ENCODE data around the gene DRD3.

The DRD3 gene

GRCh38 chr3:114206342-114206741 lies 27.5 kb upstream of the DRD3 start:
- no peaks in the 10 kb centered on the region for H3K36me3 ChIP-seq (ENCODE audit: control insufficient read depth in 1 of 2, insufficient read depth in 2 of 2, low read length in 2 of 2)
- no peak overlapping the region for H3K4me3 ChIP-seq (ENCODE audit: low read depth, low read length)
- no peak overlapping the region for H2BK5ac ChIP-seq (ENCODE audit: low read depth, low read length, poor library complexity)
- no peak overlapping the region for H4K8ac ChIP-seq (ENCODE audit: low read depth, low read length)
- H4K12ac ChIP-seq (ENCODE audit: low read depth, low read length): no peak overlapping the region
- H2AK5ac ChIP-seq (ENCODE audit: low read length): no peak overlapping the region
- no peak overlapping the region for H3K27ac ChIP-seq (ENCODE audit: low read depth, low read length)
- no peak overlapping the region for H2BK12ac ChIP-seq (ENCODE audit: low read length)
- no peaks in the 10 kb centered on the region for H3K4me1 ChIP-seq (ENCODE audit: control insufficient read depth in 1 of 2, insufficient read depth in 2 of 2, low read length in 2 of 2)
- no CpG with 5 or more reads among the region's 3 CpGs for WGBS (ENCODE audit: extremely low coverage, insufficient coverage, insufficient read length)
- H3K9me3 ChIP-seq (ENCODE audit: insufficient read depth, low read depth, low read length): no peaks in the 10 kb centered on the region
- H2AFZ ChIP-seq (ENCODE audit: insufficient read depth, low read length, poor library complexity): no peak overlapping the region
- no peak overlapping the region for H4K91ac ChIP-seq (ENCODE audit: low read depth, low read length)
- H3K14ac ChIP-seq (ENCODE audit: low read length): no peak overlapping the region
- H3K23ac ChIP-seq (ENCODE audit: low read length): no peak overlapping the region
- H3K79me1 ChIP-seq (ENCODE audit: low read length): no peaks in the 10 kb centered on the region
- no peak overlapping the region for H3K4ac ChIP-seq (ENCODE audit: low read depth, low read length)
- no peaks in the 10 kb centered on the region for H3K79me2 ChIP-seq (ENCODE audit: control insufficient read depth, insufficient read depth, low read length, poor library complexity)
- no peak overlapping the region for H2BK120ac ChIP-seq (ENCODE audit: insufficient read depth, low read length, poor library complexity)
- DNase-seq: no peak
- H3K27me3 ChIP-seq (ENCODE audit: insufficient read depth, low read length): no peaks in the 10 kb centered on the region
- H3K18ac ChIP-seq (ENCODE audit: low read length): no peak overlapping the region
- H3K4me2 ChIP-seq (ENCODE audit: low read length): no peak overlapping the region
- no peak overlapping the region for H3K9ac ChIP-seq (ENCODE audit: low read length)

DNA sequence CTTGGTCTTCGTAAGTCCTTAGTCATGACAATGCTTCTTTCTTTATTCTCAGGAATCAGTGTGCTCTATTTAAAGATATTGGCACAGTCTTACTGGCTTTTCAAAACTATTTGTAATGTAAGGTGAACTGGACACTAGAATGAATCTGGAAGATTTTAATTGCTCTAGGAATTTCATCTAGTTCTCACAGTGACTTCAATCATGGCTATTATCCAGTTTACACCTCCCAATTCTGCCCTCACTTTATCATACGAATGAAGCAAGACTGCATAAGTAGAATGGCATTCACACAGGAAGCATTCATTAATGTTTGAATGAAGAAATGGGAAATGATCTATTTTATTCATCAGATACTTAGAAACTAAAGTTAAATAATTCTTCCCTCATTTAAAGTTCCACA lies 26.7 kb upstream of the DRD3 start:
- Histone ChIP-seq H3K18ac (ENCODE audit: low read length) (no peak overlapping the region), H3K27ac (ENCODE audit: low read depth, low read length) (no peak overlapping the region), H3K79me1 (ENCODE audit: low read length) (no peaks in the 10 kb centered on the region), H2AK5ac (ENCODE audit: low read length) (no peak overlapping the region), H3K4me2 (ENCODE audit: low read length) (no peak overlapping the region), H3K14ac (ENCODE audit: low read length) (no peak overlapping the region), H3K27me3 (ENCODE audit: insufficient read depth, low read length) (no peaks in the 10 kb centered on the region), H3K36me3 (ENCODE audit: control insufficient read depth in 1 of 2, insufficient read depth in 2 of 2, low read length in 2 of 2) (no peaks in the 10 kb centered on the region), H3K4me1 (ENCODE audit: control insufficient read depth in 1 of 2, insufficient read depth in 2 of 2, low read length in 2 of 2) (no peaks in the 10 kb centered on the region), H4K12ac (ENCODE audit: low read depth, low read length) (no peak overlapping the region), H2BK12ac (ENCODE audit: low read length) (no peak overlapping the region), H2BK120ac (ENCODE audit: insufficient read depth, low read length, poor library complexity) (no peak overlapping the region), H4K91ac (ENCODE audit: low read depth, low read length) (no peak overlapping the region), H2AFZ (ENCODE audit: insufficient read depth, low read length, poor library complexity) (no peak overlapping the region), H2BK5ac (ENCODE audit: low read depth, low read length, poor library complexity) (no peak overlapping the region), H3K9ac (ENCODE audit: low read length) (no peak overlapping the region), H3K79me2 (ENCODE audit: control insufficient read depth, insufficient read depth, low read length, poor library complexity) (no peaks in the 10 kb centered on the region), H4K8ac (ENCODE audit: low read depth, low read length) (no peak overlapping the region), H3K23ac (ENCODE audit: low read length) (no peak overlapping the region), H3K4ac (ENCODE audit: low read depth, low read length) (no peak overlapping the region), H3K9me3 (ENCODE audit: insufficient read depth, low read depth, low read length) (no peaks in the 10 kb centered on the region), H3K4me3 (ENCODE audit: low read depth, low read length) (no peak overlapping the region)
- WGBS (ENCODE audit: extremely low coverage, insufficient coverage, insufficient read length): no CpG with 5 or more reads among the region's 2 CpGs
- DNase-seq: no peak

- H3K27ac ChIP-seq (ENCODE audit: low read depth, low read length): no peak overlapping the region
- no peak overlapping the region for H2AK5ac ChIP-seq (ENCODE audit: low read length)
- H3K79me2 ChIP-seq (ENCODE audit: control insufficient read depth, insufficient read depth, low read length, poor library complexity): no peaks in the 10 kb centered on the region
- DNase-seq: no peak
- H3K14ac ChIP-seq (ENCODE audit: low read length): no peak overlapping the region
- H2BK120ac ChIP-seq (ENCODE audit: insufficient read depth, low read length, poor library complexity): no peak overlapping the region
- no peak overlapping the region for H3K4ac ChIP-seq (ENCODE audit: low read depth, low read length)
- H3K4me3 ChIP-seq (ENCODE audit: low read depth, low read length): no peak overlapping the region
- H3K23ac ChIP-seq (ENCODE audit: low read length): no peak overlapping the region
- H3K9me3 ChIP-seq (ENCODE audit: insufficient read depth, low read depth, low read length): no peaks in the 10 kb centered on the region
- no peaks in the 10 kb centered on the region for H3K36me3 ChIP-seq (ENCODE audit: control insufficient read depth in 1 of 2, insufficient read depth in 2 of 2, low read length in 2 of 2)
- no CpG with 5 or more reads among the region's 1 CpG for WGBS (ENCODE audit: extremely low coverage, insufficient coverage, insufficient read length)
- H4K8ac ChIP-seq (ENCODE audit: low read depth, low read length): no peak overlapping the region
- no peak overlapping the region for H3K4me2 ChIP-seq (ENCODE audit: low read length)
- no peak overlapping the region for H2AFZ ChIP-seq (ENCODE audit: insufficient read depth, low read length, poor library complexity)
- no peaks in the 10 kb centered on the region for H3K4me1 ChIP-seq (ENCODE audit: control insufficient read depth in 1 of 2, insufficient read depth in 2 of 2, low read length in 2 of 2)
- no peaks in the 10 kb centered on the region for H3K79me1 ChIP-seq (ENCODE audit: low read length)
- no peaks in the 10 kb centered on the region for H3K27me3 ChIP-seq (ENCODE audit: insufficient read depth, low read length)
- no peak overlapping the region for H4K91ac ChIP-seq (ENCODE audit: low read depth, low read length)
- H4K12ac ChIP-seq (ENCODE audit: low read depth, low read length): no peak overlapping the region
- H2BK12ac ChIP-seq (ENCODE audit: low read length): no peak overlapping the region
- no peak overlapping the region for H2BK5ac ChIP-seq (ENCODE audit: low read depth, low read length, poor library complexity)
- no peak overlapping the region for H3K18ac ChIP-seq (ENCODE audit: low read length)
- H3K9ac ChIP-seq (ENCODE audit: low read length): no peak overlapping the region
Measured at GRCh38 chr3:114194750-114195149, 15.9 kb upstream of the DRD3 start.

GRCh38 chr3:114192136-114192535 lies 13.3 kb upstream of the DRD3 start:
- Histone ChIP-seq H3K14ac (ENCODE audit: low read length) (no peak overlapping the region), H3K27me3 (ENCODE audit: insufficient read depth, low read length) (no peaks in the 10 kb centered on the region), H3K4me1 (ENCODE audit: control insufficient read depth in 1 of 2, insufficient read depth in 2 of 2, low read length in 2 of 2) (no peaks in the 10 kb centered on the region), H2AK5ac (ENCODE audit: low read length) (no peak overlapping the region), H2AFZ (ENCODE audit: insufficient read depth, low read length, poor library complexity) (no peak overlapping the region), H2BK120ac (ENCODE audit: insufficient read depth, low read length, poor library complexity) (no peak overlapping the region), H3K36me3 (ENCODE audit: control insufficient read depth in 1 of 2, insufficient read depth in 2 of 2, low read length in 2 of 2) (no peaks in the 10 kb centered on the region), H3K4me3 (ENCODE audit: low read depth, low read length) (no peak overlapping the region), H4K91ac (ENCODE audit: low read depth, low read length) (no peak overlapping the region), H3K9me3 (ENCODE audit: insufficient read depth, low read depth, low read length) (no peaks in the 10 kb centered on the region), H3K4me2 (ENCODE audit: low read length) (no peak overlapping the region), H2BK12ac (ENCODE audit: low read length) (no peak overlapping the region), H4K8ac (ENCODE audit: low read depth, low read length) (no peak overlapping the region), H3K23ac (ENCODE audit: low read length) (no peak overlapping the region), H4K12ac (ENCODE audit: low read depth, low read length) (no peak overlapping the region), H3K79me1 (ENCODE audit: low read length) (no peaks in the 10 kb centered on the region), H2BK5ac (ENCODE audit: low read depth, low read length, poor library complexity) (no peak overlapping the region), H3K4ac (ENCODE audit: low read depth, low read length) (no peak overlapping the region), H3K27ac (ENCODE audit: low read depth, low read length) (no peak overlapping the region), H3K79me2 (ENCODE audit: control insufficient read depth, insufficient read depth, low read length, poor library complexity) (no peaks in the 10 kb centered on the region), H3K18ac (ENCODE audit: low read length) (no peak overlapping the region), H3K9ac (ENCODE audit: low read length) (no peak overlapping the region)
- no peak for DNase-seq

- H4K8ac ChIP-seq (ENCODE audit: low read depth, low read length): no peak overlapping the region
- no peak overlapping the region for H4K91ac ChIP-seq (ENCODE audit: low read depth, low read length)
- no peak overlapping the region for H3K23ac ChIP-seq (ENCODE audit: low read length)
- no peak for DNase-seq
- no peak overlapping the region for H3K9ac ChIP-seq (ENCODE audit: low read length)
- no peaks in the 10 kb centered on the region for H3K79me1 ChIP-seq (ENCODE audit: low read length)
- no peaks in the 10 kb centered on the region for H3K36me3 ChIP-seq (ENCODE audit: control insufficient read depth in 1 of 2, insufficient read depth in 2 of 2, low read length in 2 of 2)
- H3K79me2 ChIP-seq (ENCODE audit: control insufficient read depth, insufficient read depth, low read length, poor library complexity): no peaks in the 10 kb centered on the region
- no peak overlapping the region for H2BK5ac ChIP-seq (ENCODE audit: low read depth, low read length, poor library complexity)
- H3K4me2 ChIP-seq (ENCODE audit: low read length): no peak overlapping the region
- no peak overlapping the region for H2BK12ac ChIP-seq (ENCODE audit: low read length)
- no peaks in the 10 kb centered on the region for H3K27me3 ChIP-seq (ENCODE audit: insufficient read depth, low read length)
- H4K12ac ChIP-seq (ENCODE audit: low read depth, low read length): no peak overlapping the region
- H2AFZ ChIP-seq (ENCODE audit: insufficient read depth, low read length, poor library complexity): no peak overlapping the region
- no peaks in the 10 kb centered on the region for H3K9me3 ChIP-seq (ENCODE audit: insufficient read depth, low read depth, low read length)
- no peaks in the 10 kb centered on the region for H3K4me1 ChIP-seq (ENCODE audit: control insufficient read depth in 1 of 2, insufficient read depth in 2 of 2, low read length in 2 of 2)
- H3K4me3 ChIP-seq (ENCODE audit: low read depth, low read length): no peak overlapping the region
- no peak overlapping the region for H3K14ac ChIP-seq (ENCODE audit: low read length)
- no peak overlapping the region for H2BK120ac ChIP-seq (ENCODE audit: insufficient read depth, low read length, poor library complexity)
- no peak overlapping the region for H3K27ac ChIP-seq (ENCODE audit: low read depth, low read length)
- no peak overlapping the region for H3K4ac ChIP-seq (ENCODE audit: low read depth, low read length)
- no peak overlapping the region for H2AK5ac ChIP-seq (ENCODE audit: low read length)
- no peak overlapping the region for H3K18ac ChIP-seq (ENCODE audit: low read length)
Measured at GRCh38 chr3:114186501-114186900, 7.6 kb upstream of the DRD3 start.
